ENCODE data around the gene CAP1. TPM values are rescaled to one million over a fixed set of nuclear protein-coding genes. Genes with fewer than 3 reads are reported as not detected.

CAP1 gene
- total and polyA plus RNA-seq, 10 of the 15 experiments (the other 5 are each of a cell fraction or from before 2014, with no cell fraction given), result 360 to 500 (median 431) TPM

DNA sequence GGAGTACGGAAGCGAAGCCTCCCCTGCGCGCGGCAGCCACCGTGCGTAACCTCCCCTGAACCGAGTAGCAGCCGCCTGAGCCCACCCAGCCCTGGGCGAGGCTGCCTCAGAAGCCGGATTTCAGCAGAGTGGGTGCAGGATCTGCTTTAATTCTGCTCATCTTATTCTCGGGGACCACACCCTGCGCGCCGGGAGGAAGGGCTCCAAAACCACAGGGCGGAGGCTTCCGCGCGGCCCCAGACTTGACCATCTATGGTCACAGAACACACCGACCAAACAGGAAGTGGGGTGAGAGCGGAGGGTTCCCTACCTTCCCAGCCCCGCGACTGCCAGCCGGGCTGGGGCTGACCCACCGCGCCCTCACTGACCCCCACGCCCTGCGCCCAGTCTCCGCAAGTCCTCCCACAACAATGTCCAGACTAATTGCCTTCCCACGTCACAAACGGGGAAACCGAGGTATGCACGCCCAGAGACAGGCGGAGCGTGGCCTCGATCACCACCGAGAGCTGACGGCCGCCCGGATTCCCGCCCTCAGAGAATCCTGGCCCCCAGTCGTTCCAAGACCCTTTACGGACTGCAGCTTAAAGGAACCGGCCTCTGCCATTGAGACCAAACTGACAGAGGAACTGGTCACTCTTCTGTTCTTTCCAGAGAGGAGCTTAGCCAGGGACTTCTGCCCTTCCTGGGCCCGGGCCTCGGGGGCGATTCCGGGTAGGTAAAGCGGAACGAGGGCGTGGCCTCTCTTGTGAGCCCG, 595 bp upstream of the CAP1 start (continued):
- TF ChIP-seq, protein P1, sequence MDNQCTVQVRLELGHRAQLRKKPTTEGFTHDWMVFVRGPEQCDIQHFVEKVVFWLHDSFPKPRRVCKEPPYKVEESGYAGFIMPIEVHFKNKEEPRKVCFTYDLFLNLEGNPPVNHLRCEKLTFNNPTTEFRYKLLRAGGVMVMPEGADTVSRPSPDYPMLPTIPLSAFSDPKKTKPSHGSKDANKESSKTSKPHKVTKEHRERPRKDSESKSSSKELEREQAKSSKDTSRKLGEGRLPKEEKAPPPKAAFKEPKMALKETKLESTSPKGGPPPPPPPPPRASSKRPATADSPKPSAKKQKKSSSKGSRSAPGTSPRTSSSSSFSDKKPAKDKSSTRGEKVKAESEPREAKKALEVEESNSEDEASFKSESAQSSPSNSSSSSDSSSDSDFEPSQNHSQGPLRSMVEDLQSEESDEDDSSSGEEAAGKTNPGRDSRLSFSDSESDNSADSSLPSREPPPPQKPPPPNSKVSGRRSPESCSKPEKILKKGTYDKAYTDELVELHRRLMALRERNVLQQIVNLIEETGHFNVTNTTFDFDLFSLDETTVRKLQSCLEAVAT (IDR thresholded peaks at IDR 0.05), result peak; percentile 89
- no peak for TF ChIP-seq NR2C2 (IDR thresholded peaks at IDR 0.05; ENCODE audit: borderline replicate concordance, control insufficient read depth, insufficient read length, low read depth)
- no peak for TF ChIP-seq SUZ12 (IDR thresholded peaks at IDR 0.05; ENCODE audit: unreplicated experiment)
- TF ChIP-seq ZNF217 (IDR thresholded peaks at IDR 0.05), result no peak
- TF ChIP-seq ETV6 (conservative IDR thresholded peaks at IDR 0.05 in 1 of 2, IDR thresholded peaks at IDR 0.05 in 1 of 2; ENCODE audit: borderline replicate concordance in 1 of 2, low read depth in 1 of 2), result no peak; a peak in 1 of 4 replicates
- TF ChIP-seq CBX3 (IDR thresholded peaks at IDR 0.05; ENCODE audit: borderline replicate concordance, low read depth), result no peak
- peak; percentile 7 for TF ChIP-seq RELA (IDR thresholded peaks at IDR 0.05; ENCODE audit: borderline replicate concordance, partially characterized antibody)
- no peak for TF ChIP-seq EZH2 (IDR thresholded peaks at IDR 0.05; ENCODE audit: borderline replicate concordance, control insufficient read depth, low read depth, low read length)
- TF ChIP-seq, protein P2, sequence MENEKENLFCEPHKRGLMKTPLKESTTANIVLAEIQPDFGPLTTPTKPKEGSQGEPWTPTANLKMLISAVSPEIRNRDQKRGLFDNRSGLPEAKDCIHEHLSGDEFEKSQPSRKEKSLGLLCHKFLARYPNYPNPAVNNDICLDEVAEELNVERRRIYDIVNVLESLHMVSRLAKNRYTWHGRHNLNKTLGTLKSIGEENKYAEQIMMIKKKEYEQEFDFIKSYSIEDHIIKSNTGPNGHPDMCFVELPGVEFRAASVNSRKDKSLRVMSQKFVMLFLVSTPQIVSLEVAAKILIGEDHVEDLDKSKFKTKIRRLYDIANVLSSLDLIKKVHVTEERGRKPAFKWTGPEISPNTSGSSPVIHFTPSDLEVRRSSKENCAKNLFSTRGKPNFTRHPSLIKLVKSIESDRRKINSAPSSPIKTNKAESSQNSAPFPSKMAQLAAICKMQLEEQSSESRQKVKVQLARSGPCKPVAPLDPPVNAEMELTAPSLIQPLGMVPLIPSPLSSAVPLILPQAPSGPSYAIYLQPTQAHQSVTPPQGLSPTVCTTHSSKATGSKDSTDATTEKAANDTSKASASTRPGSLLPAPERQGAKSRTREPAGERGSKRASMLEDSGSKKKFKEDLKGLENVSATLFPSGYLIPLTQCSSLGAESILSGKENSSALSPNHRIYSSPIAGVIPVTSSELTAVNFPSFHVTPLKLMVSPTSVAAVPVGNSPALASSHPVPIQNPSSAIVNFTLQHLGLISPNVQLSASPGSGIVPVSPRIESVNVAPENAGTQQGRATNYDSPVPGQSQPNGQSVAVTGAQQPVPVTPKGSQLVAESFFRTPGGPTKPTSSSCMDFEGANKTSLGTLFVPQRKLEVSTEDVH (IDR thresholded peaks at IDR 0.05; ENCODE audit: low read depth, partially characterized antibody), result no peak
- no peak for TF ChIP-seq NFXL1 (IDR thresholded peaks at IDR 0.05; ENCODE audit: borderline replicate concordance)
- TF ChIP-seq, protein P3, sequence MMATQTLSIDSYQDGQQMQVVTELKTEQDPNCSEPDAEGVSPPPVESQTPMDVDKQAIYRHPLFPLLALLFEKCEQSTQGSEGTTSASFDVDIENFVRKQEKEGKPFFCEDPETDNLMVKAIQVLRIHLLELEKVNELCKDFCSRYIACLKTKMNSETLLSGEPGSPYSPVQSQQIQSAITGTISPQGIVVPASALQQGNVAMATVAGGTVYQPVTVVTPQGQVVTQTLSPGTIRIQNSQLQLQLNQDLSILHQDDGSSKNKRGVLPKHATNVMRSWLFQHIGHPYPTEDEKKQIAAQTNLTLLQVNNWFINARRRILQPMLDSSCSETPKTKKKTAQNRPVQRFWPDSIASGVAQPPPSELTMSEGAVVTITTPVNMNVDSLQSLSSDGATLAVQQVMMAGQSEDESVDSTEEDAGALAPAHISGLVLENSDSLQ (IDR thresholded peaks at IDR 0.05), result no peak
- TF ChIP-seq HDAC2 (IDR thresholded peaks at IDR 0.05), result no peak
- peak; percentile 82 for TF ChIP-seq POU2F2 (IDR thresholded peaks at IDR 0.05; ENCODE audit: borderline replicate concordance, low read depth, low read length)
- TF ChIP-seq, protein P4, sequence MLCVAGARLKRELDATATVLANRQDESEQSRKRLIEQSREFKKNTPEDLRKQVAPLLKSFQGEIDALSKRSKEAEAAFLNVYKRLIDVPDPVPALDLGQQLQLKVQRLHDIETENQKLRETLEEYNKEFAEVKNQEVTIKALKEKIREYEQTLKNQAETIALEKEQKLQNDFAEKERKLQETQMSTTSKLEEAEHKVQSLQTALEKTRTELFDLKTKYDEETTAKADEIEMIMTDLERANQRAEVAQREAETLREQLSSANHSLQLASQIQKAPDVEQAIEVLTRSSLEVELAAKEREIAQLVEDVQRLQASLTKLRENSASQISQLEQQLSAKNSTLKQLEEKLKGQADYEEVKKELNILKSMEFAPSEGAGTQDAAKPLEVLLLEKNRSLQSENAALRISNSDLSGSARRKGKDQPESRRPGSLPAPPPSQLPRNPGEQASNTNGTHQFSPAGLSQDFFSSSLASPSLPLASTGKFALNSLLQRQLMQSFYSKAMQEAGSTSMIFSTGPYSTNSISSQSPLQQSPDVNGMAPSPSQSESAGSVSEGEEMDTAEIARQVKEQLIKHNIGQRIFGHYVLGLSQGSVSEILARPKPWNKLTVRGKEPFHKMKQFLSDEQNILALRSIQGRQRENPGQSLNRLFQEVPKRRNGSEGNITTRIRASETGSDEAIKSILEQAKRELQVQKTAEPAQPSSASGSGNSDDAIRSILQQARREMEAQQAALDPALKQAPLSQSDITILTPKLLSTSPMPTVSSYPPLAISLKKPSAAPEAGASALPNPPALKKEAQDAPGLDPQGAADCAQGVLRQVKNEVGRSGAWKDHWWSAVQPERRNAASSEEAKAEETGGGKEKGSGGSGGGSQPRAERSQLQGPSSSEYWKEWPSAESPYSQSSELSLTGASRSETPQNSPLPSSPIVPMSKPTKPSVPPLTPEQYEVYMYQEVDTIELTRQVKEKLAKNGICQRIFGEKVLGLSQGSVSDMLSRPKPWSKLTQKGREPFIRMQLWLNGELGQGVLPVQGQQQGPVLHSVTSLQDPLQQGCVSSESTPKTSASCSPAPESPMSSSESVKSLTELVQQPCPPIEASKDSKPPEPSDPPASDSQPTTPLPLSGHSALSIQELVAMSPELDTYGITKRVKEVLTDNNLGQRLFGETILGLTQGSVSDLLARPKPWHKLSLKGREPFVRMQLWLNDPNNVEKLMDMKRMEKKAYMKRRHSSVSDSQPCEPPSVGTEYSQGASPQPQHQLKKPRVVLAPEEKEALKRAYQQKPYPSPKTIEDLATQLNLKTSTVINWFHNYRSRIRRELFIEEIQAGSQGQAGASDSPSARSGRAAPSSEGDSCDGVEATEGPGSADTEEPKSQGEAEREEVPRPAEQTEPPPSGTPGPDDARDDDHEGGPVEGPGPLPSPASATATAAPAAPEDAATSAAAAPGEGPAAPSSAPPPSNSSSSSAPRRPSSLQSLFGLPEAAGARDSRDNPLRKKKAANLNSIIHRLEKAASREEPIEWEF (IDR thresholded peaks at IDR 0.05; ENCODE audit: insufficient replicate concordance, low read depth, low read length), result no peak
- TF ChIP-seq, protein P5, sequence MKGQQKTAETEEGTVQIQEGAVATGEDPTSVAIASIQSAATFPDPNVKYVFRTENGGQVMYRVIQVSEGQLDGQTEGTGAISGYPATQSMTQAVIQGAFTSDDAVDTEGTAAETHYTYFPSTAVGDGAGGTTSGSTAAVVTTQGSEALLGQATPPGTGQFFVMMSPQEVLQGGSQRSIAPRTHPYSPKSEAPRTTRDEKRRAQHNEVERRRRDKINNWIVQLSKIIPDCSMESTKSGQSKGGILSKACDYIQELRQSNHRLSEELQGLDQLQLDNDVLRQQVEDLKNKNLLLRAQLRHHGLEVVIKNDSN (IDR thresholded peaks at IDR 0.05; ENCODE audit: borderline replicate concordance, extremely low read length, insufficient read depth, low read depth, low read length), result no peak
- peak; percentile 86 for TF ChIP-seq SMAD5 (IDR thresholded peaks at IDR 0.05; ENCODE audit: low read depth)
